Ascending aorta (tissue), 2 donors: ENCODE results near the gene MRPL22. TPM values are rescaled to one million over a fixed set of nuclear protein-coding genes. Genes with fewer than 3 reads are reported as not detected.
A peak's percentile ranks its signal among the peaks of the same experiment; 100 is the strongest.
"Not testable (repeated sequence)": the region's sequence is repeated elsewhere in the genome, so short reads cannot be mapped to it uniquely, and the experiment has no call there.

Experiments used
- DNase-seq, 2 donors: peaks; one replicate each; pipeline ENCODE4 v3.0.0-alpha.2; 2019; ENCODE audit warnings: low spot score in 2 of 2
- H3K27ac ChIP-seq, 2 donors: fragments of 200-600 bp; sonication (generic); one replicate each; pipeline ENCODE4 v1.5.1; 2016 to 2017; ENCODE audit warnings: mild to moderate bottlenecking in 1 of 2
- H3K27me3 ChIP-seq: fragments of 200-600 bp; sonication (generic); one replicate; pipeline ENCODE4 v1.5.1; 2017
- H3K36me3 ChIP-seq, 2 donors: fragments of 200-600 bp; sonication (generic); one replicate each; pipeline ENCODE4 v1.5.1; 2016
- H3K4me1 ChIP-seq, 2 donors: fragments of 200-600 bp; sonication (generic); one replicate each; pipeline ENCODE4 v1.5.1; 2016 to 2017; ENCODE audit warnings: mild to moderate bottlenecking in 1 of 2
- H3K4me3 ChIP-seq, 2 donors: fragments of 200-600 bp; sonication (generic); one replicate each; pipeline ENCODE4 v1.5.1; 2016 to 2017; ENCODE audit warnings: mild to moderate bottlenecking in 1 of 2
- H3K9me3 ChIP-seq, 2 donors: fragments of 200-600 bp; sonication (generic); one replicate each; pipeline ENCODE4 v1.5.1; 2016
- CTCF ChIP-seq, 3 experiments: fragments of 200-600 bp in 2 of 3; fragments of 450-650 bp in 1 of 3; sonication (generic) in 2 of 3; IDR thresholded peaks; one replicate each; pipeline ENCODE4 v1.5.1; 2016 to 2019; ENCODE audit warnings: antibody characterized with exemption in 3 of 3, mild to moderate bottlenecking in 1 of 3, moderate library complexity in 1 of 3
- intact Hi-C: fragments of 100-400 bp; cut with DNase I; formaldehyde crosslinking; loops from one replicate; pipeline ENCODE4 v1.15.1; 2023
- total RNA-seq: library from RNA; depleted of rRNA; stranded (reverse); fragments of >200 nt; gene quantifications from one replicate; pipeline ENCODE4 v1.1.0, GENCODE V29; 2016

MRPL22 gene
- total RNA-seq, 1 donor from 2014 or later = 7.8 TPM

DNA sequence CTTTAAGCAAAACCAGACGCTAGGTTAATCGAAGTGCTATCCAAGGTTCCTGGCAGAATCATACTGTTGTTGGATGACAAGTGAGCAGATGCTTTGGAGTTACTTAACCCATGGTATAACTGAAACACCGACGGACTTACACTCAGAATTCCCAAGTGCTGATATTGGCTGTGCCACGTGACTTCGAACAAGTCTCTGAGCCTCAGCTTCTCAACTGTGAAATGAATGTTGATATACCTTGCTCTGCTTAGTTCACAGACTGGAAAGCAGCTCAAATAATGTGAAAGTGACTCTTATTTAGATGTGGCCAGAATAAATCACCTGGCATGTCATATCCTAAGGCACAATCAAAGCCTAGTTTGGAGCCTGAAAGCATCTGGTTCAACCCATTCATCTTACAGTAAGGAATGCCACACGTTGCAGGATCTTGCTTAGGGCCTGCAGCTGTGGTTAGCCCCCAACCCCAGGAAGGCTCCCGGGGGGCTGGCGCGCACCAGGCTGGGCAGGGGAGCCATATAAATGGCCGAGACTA is 3.6 kb upstream of the MRPL22 start:
- Histone ChIP-seq H3K4me3 (peak overlapping the region; percentile 87 to 94), H3K27ac (peak overlapping the region; percentile 55 to 59), H3K36me3 (no peaks in the 10 kb centered on the region), H3K27me3 (no peaks in the 10 kb centered on the region), H3K4me1 (peaks cover 4 to 18% of the 10 kb centered on the region in 2 donors), H3K9me3 (no peaks in the 10 kb centered on the region)
- no peak for DNase-seq
- TF ChIP-seq CTCF (IDR thresholded peaks at IDR 0.05) = no peak
- intact Hi-C loops = loop anchor here (10.0 kb wide), 1 partner anchor 292 kb away; no protein-coding TSS in a partner anchor

GRCh38 chr5:154937718-154938466 is 3.0 kb upstream of the MRPL22 start, which contains the start of gene GEMIN5:
Gene GEMIN5 (minus strand): TSS chr5:154938211. CDS start chr5:154938133, 78 bp downstream.
- H3K9me3 ChIP-seq = no peaks in the 10 kb centered on the region
- peak; percentile 20 to 86 for DNase-seq
- peak within 1 kb of the TSS; percentile 87 to 94 for H3K4me3 ChIP-seq
- TF ChIP-seq CTCF (IDR thresholded peaks at IDR 0.05) = no peak
- peak within 1 kb of the TSS; percentile 55 to 59 for H3K27ac ChIP-seq
- intact Hi-C loops = loop anchor here (10.0 kb wide), 1 partner anchor 293 kb away; no protein-coding TSS in a partner anchor
- no peaks in the 10 kb centered on the region for H3K27me3 ChIP-seq
- H3K36me3 ChIP-seq = no peaks in the 10 kb centered on the region
- peaks cover 4 to 24% of the 10 kb centered on the region in 2 donors for H3K4me1 ChIP-seq

- intact Hi-C loops = loop anchor here (10.0 kb wide), 1 partner anchor 295 kb away; no protein-coding TSS in a partner anchor
- DNase-seq, H3K9me3 ChIP-seq, H3K4me3 ChIP-seq, H3K36me3 ChIP-seq, H3K27ac ChIP-seq, H3K27me3 ChIP-seq: not testable (repeated sequence)
- peaks cover 4 to 25% of the 10 kb centered on the region in 2 donors for H3K4me1 ChIP-seq
Observed at GRCh38 chr5:154939387-154939786, 1.5 kb upstream of the MRPL22 start.

GRCh38 chr5:154940375-154940771 is 500 bp upstream of the MRPL22 start:
- no peak for DNase-seq
- no peaks in the 10 kb centered on the region for H3K36me3 ChIP-seq
- no peak for TF ChIP-seq CTCF (IDR thresholded peaks at IDR 0.05)
- H3K4me1 ChIP-seq = peaks cover 4 to 25% of the 10 kb centered on the region in 2 donors
- H3K27ac ChIP-seq = peak overlapping the region; percentile 66 to 69
- no peaks in the 10 kb centered on the region for H3K27me3 ChIP-seq
- peak overlapping the region; percentile 61 to 89 for H3K4me3 ChIP-seq
- intact Hi-C loops = loop anchor here (5.0 kb wide), 1 partner anchor 183 kb away; the partner anchor contains the start of gene LARP1
- no peaks in the 10 kb centered on the region for H3K9me3 ChIP-seq

GRCh38 chr5:154943527-154943926 is 2.7 kb downstream of the MRPL22 start:
- no peak for TF ChIP-seq CTCF (IDR thresholded peaks at IDR 0.05)
- no peak for DNase-seq
- no peaks in the 10 kb centered on the region for H3K9me3 ChIP-seq
- no peaks in the 10 kb centered on the region for H3K27me3 ChIP-seq
- peaks cover 0 to 15% of the 10 kb centered on the region in 2 donors for H3K4me1 ChIP-seq
- intact Hi-C loops = loop anchor here (5.0 kb wide), 1 partner anchor 186 kb away; the partner anchor contains the start of gene LARP1
- H3K4me3 ChIP-seq = no peak overlapping the region
- no peaks in the 10 kb centered on the region for H3K36me3 ChIP-seq
- H3K27ac ChIP-seq = no peak overlapping the region

GRCh38 chr5:154944716-154945115 is 3.8 kb downstream of the MRPL22 start:
- H3K9me3 ChIP-seq = no peaks in the 10 kb centered on the region
- TF ChIP-seq CTCF (IDR thresholded peaks at IDR 0.05) = no peak
- no peak for DNase-seq
- H3K27ac ChIP-seq = no peak overlapping the region
- intact Hi-C loops = loop anchor here (5.0 kb wide), 1 partner anchor 187 kb away; the partner anchor contains the start of gene LARP1
- peaks cover 0 to 13% of the 10 kb centered on the region in 2 donors for H3K4me1 ChIP-seq
- H3K4me3 ChIP-seq = no peak overlapping the region
- H3K27me3 ChIP-seq = no peaks in the 10 kb centered on the region
- no peaks in the 10 kb centered on the region for H3K36me3 ChIP-seq
